GM21381 (cell line): ENCODE measurements around the gene EBLN1.
"Not testable (repeated sequence)": the region's sequence is repeated elsewhere in the genome, so short reads cannot be mapped to it uniquely, and the experiment has no call there.

ENCODE experiments used
- ATAC-seq: cut with Tn5 transposase; IDR thresholded peaks from one replicate; pipeline ENCODE4 v1.9.1; 2021; ENCODE audit warnings: mild to moderate bottlenecking, moderate library complexity; ENCODE audit not compliant: unreplicated experiment

The EBLN1 gene

GRCh38 chr10:22228943-22229801 lies 11.4 kb upstream of the EBLN1 start:
- ATAC-seq = peak; percentile 82

DNA sequence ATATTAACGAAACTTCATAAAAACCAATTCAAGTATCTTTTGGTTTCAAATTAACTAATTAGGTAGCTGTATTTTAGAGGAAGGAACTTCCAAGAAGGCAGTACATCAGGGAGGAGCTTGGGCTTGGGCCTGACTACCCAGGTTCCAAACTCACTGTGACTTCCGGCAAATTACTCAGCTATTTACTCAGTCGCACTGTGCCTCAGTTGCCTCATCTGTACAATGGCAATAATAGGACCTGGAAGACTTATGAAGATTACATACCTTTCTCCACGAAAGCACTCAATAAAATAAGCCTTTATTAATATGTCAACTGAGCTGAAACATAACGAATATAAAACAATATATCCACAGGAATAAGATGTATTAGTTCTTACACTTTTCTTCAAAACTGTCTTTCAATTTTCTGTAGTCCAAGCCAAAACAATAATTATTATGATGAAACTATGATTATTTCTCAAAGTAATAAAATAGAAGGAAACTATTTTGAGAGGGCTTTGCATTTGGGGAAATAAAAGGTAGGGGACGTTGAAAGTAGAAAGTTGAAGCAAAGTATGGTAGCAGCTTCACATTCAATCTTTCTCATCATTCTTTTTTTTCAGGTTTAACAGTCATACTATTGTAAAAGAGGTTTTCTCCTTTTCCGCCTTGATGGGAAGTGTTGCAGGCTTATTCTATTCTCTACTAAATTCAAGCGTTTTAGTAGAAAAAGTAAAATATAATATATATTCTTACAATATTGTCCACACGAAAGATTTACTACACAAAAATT lies 10.5 kb upstream of the EBLN1 start:
- ATAC-seq = no peak

- no peak for ATAC-seq
Measured at GRCh38 chr10:22226599-22226998, 8.8 kb upstream of the EBLN1 start.

GRCh38 chr10:22222236-22223190 lies 4.7 kb upstream of the EBLN1 start:
- no peak for ATAC-seq

DNA sequence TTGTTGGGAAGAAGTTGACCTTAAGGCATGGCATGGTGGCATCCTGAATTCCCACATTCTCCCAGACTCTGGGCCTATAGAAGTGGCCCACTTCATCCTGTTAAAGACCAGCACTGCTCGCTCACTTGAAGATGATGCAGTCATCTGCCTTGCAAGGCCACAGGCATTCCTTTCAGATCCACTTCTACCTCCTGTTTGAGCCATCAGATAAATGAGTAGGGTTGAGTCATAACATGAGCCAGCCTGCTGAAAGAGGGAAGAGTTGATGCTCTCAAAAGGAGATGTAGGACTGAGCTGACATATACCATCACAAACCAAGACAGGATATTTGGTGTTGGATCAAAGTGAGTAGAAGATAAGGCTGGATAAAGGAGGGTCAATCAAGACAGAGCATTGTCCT lies 1.5 kb upstream of the EBLN1 start:
- ATAC-seq = no peak

DNA sequence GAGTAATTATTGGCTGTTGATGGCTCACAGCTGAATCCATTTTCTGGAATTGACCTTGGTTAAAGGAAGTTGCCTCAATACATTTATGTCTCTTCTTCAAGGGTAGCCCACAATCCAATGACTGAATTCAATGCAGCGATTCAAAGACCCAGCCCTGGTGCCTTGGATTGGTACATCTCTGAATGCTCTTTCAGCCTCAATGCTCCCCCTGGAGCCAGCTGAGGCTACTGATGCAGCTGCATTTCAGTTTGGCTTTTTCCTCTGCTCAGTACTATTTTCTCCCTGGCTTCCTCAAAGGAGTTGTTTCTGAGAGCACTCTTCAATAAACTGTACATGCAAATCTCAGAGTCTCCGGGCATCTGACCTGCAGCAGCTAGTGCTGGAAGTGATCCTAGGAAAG lies 633 bp upstream of the EBLN1 start:
- ATAC-seq = no peak

GRCh38 chr10:22217084-22217483 lies 731 bp downstream of the EBLN1 start:
- ATAC-seq = not testable (repeated sequence)

GRCh38 chr10:22210267-22210666 lies 7.5 kb downstream of the EBLN1 start:
- ATAC-seq = no peak

DNA sequence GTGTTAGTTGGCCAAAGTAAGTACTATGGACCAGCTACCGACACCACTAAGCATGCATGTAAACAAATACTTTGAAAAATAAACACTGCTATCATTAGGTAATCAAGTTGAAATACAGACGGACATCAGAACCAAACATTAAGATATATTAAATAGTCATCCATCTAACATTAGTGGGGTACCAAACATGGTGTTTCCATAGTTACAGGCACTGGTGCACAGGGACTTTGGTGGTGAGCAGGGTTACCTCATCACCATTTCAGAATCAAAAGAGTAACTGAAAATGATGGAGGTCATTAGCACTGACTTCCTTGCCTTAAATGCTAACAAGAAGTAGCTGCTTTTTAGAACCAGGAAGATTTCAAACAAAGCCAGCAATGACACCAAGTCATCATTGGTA lies 23.9 kb downstream of the EBLN1 start:
- ATAC-seq = no peak

GRCh38 chr10:22185586-22185985 lies 32.2 kb downstream of the EBLN1 start:
- no peak for ATAC-seq

DNA sequence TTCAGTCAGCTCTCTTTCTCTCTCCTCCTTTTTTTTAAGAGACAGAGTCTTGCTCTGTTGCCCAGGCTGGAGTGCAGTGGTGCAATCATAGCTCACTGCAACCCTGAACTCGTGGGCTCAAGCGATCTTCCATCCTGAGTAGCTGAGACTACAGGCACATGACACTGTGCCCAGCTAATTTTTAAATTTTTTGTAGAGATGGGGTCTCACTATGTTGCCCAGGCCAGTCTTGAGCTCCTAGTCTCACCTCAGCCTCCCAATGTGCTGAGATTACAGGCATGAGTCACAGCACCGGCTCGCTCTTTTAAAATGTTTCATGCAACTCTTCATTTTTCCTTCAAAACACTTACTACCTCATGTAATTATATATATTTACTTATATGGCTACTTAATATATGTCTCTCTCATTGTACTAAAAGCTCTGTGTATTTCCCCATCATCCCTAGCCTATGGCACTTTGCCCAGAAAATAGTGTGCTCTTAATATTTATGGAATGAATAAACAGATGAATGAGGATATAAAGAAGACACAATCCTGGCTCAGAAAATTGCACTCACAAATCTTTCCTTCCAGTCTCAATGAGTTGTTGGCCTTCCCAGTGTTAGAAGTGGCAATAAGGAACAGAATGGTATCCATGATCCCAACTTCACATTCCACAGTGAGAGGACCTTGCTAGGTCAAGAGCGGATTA lies 33.9 kb downstream of the EBLN1 start:
- ATAC-seq = no peak

DNA sequence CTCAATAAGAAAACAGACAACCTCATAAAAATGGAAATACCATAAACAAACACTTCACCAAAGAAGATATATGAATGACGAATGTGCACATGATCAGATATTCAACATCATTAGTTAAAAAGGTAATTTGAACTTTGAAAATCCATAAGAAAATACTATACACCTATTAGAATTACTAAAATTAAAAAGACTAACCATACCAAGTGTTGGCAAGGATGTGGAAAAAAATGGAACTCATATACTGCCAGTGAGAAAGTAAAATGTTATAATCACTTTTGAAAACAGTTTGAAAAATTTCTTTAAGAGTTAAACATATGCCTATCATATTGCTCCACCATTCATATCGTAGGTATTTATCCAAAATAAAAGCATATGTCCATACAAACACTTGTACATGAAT lies 37.1 kb downstream of the EBLN1 start:
- no peak for ATAC-seq

- no peak for ATAC-seq
Measured at GRCh38 chr10:22174442-22174841, 43.4 kb downstream of the EBLN1 start.

- no peak for ATAC-seq
Measured at GRCh38 chr10:22171131-22171530, 46.7 kb downstream of the EBLN1 start.

GRCh38 chr10:22170582-22170981 lies 47.2 kb downstream of the EBLN1 start:
- no peak for ATAC-seq

- ATAC-seq = no peak
Measured at GRCh38 chr10:22159979-22160378, 57.8 kb downstream of the EBLN1 start.

DNA sequence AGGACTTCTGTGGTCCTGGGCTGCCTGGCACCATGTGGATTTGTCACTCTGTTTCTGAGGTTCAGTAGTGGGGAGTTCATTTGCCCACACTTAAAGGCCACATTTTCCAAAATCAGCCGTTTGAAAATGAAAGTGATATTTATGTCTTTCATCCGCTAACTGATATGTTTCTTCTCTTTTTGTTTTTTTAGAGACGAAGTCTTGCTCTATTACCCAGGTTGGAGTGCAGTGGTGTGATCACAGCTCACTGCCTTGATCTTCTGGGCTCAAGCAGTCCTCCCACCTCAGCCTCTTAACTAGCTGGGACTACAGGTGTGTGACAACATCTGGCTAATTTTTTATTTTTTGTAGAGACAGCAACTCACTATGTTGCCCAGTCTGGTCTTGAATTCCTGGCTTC lies 58.6 kb downstream of the EBLN1 start:
- no peak for ATAC-seq
